ENCODE data around the gene BEGAIN.

- no peak for TF ChIP-seq CTCF (IDR thresholded peaks at IDR 0.05)
- no peak for TF ChIP-seq EP300 (IDR thresholded peaks at IDR 0.05)
Observed at GRCh38 chr14:100554696-100555320, 32.4 kb downstream of the BEGAIN start.

All from esophagus muscularis mucosa (tissue), 3 donors.